K562 treated with DMSO at 1 percent for 4 hours (cell line): ENCODE results near the gene CCL4L2. TPM values are rescaled to one million over a fixed set of nuclear protein-coding genes. Genes with fewer than 3 reads are reported as not detected.

ENCODE experiments used
- total RNA-seq: library from RNA; unstranded; fragments of 300-600 nt; gene quantifications from 2 replicates; pipeline ENCODE4 v1.2.3, GENCODE V29; 2022; ENCODE audit not compliant: insufficient read depth

Gene CCL4L2
- not detected in 2 replicates for total RNA-seq

GRCh38 chr17:36210439-36211211, at the start of gene CCL4L2:
Gene CCL4L2, plus strand, starts transcription at chr17:36211063.

DNA sequence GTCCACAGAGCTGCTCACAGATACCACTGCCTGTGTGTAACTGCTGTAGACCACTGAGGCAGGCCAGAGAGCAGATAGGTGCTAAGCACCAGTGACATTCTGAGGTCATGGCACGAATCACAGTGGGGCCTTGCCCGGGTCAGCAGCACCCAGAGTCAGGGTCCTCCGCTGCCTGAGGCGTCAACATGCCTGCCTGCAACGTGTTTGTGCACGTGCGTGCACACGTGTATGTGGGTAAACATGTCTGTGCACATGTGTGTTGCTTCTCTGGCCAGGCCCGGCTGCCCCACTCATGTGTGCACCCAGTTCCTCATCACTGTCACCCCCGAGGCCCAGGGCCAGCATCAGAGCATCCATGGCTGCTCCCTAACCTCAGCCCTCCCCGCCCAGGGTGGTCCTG, 34.3 kb upstream of the CCL4L2 start, which contains the start of gene TBC1D3B:
TSS of gene TBC1D3B (minus strand) at position 101 of the 400 bp plus-strand sequence. CDS start 1,586 bp downstream, outside the sequence.

Other genes with a start within 250 kb of the CCL4L2 start
- not detected in 2 replicates for gene CCL16, start 229.6 kb upstream of the CCL4L2 start, total RNA-seq
- gene CCL14, start 224.3 kb upstream of the CCL4L2 start, total RNA-seq, result not detected in 2 replicates
- not detected in 2 replicates for gene CCL15, start 209.5 kb upstream of the CCL4L2 start, total RNA-seq
- not detected in 2 replicates for gene CCL23, start 193.1 kb upstream of the CCL4L2 start, total RNA-seq
- not detected in 2 replicates for gene CCL18, start 146.8 kb upstream of the CCL4L2 start, total RNA-seq
- gene CCL3, start 120.9 kb upstream of the CCL4L2 start, total RNA-seq, result not detected in 2 replicates
- not detected in 2 replicates for gene CCL4, start 107.2 kb upstream of the CCL4L2 start, total RNA-seq
- not detected in 2 replicates for gene TBC1D3B, start 34.4 kb upstream of the CCL4L2 start, total RNA-seq
- not detected in 2 replicates for gene CCL3L1, start 14.3 kb upstream of the CCL4L2 start, total RNA-seq
- not detected in 2 replicates for gene TBC1D3I, start 53.5 kb downstream of the CCL4L2 start, total RNA-seq
- not detected in 2 replicates for gene TBC1D3G, start 112.8 kb downstream of the CCL4L2 start, total RNA-seq
- not detected in 2 replicates for gene TBC1D3H, start 177.4 kb downstream of the CCL4L2 start, total RNA-seq